ENCODE data around the gene VPS26B. TPM values are rescaled to one million over a fixed set of nuclear protein-coding genes. Genes with fewer than 3 reads are reported as not detected.
"Not testable (repeated sequence)": the region's sequence is repeated elsewhere in the genome, so short reads cannot be mapped to it uniquely, and the experiment has no call there.

Gene VPS26B
- total and polyA plus RNA-seq, 2 experiments from 2014 or later: 10.1 to 29.1 TPM

GRCh38 chr11:134181707-134182106 is 42.8 kb upstream of the VPS26B start (continued):
- no peak for TF ChIP-seq REST (IDR thresholded peaks at IDR 0.05; ENCODE audit: unreplicated experiment)

- H3K4me2 ChIP-seq; H3F3A ChIP-seq (replicated peaks; ENCODE audit: low read depth); H3K4me3 Mint-ChIP-seq; H3K27me3 Mint-ChIP-seq (ENCODE audit: insufficient read depth, low read depth, poor library complexity); H3K27ac ChIP-seq (ENCODE audit: low read depth); DNase-seq (ENCODE audit: low spot score); H3K27me3 ChIP-seq (ENCODE audit: insufficient read depth); H3K4me1 Mint-ChIP-seq; H3K27ac Mint-ChIP-seq; H2AFZ ChIP-seq; H3K4me3 ChIP-seq; H4K20me1 ChIP-seq (replicated peaks; ENCODE audit: insufficient read depth); ATAC-seq; H3K79me2 ChIP-seq (replicated peaks; ENCODE audit: insufficient read depth); H3K4me1 ChIP-seq (ENCODE audit: insufficient read depth); H3K9me2 ChIP-seq (ENCODE audit: insufficient read depth): not testable (repeated sequence)
- peaks cover 59% of the 10 kb centered on the region for H3K36me3 ChIP-seq (ENCODE audit: insufficient read depth)
- peaks cover 80% of the 10 kb centered on the region for H3K36me3 Mint-ChIP-seq (ENCODE audit: low read depth)
- peaks cover 12% of the 10 kb centered on the region; the same call in 2 of the 3 replicates for H3K9me3 Mint-ChIP-seq
These were observed 36.4 kb upstream of the VPS26B start for GRCh38 chr11:134188092-134188491.

GRCh38 chr11:134196756-134197155 is 27.7 kb upstream of the VPS26B start:
- Histone ChIP-seq H3K4me1 (ENCODE audit: insufficient read depth) (peaks cover 4% of the 10 kb centered on the region; the same call in 1 of the 2 replicates), H3K27ac (ENCODE audit: low read depth) (no peak overlapping the region), H3K4me3 (no peak overlapping the region), H2AFZ (no peak overlapping the region), H3K79me2 (replicated peaks; ENCODE audit: insufficient read depth) (peaks cover 6% of the 10 kb centered on the region), H4K20me1 (replicated peaks; ENCODE audit: insufficient read depth) (peaks cover 12% of the 10 kb centered on the region), H3K36me3 (ENCODE audit: insufficient read depth) (peaks cover 31% of the 10 kb centered on the region), H3F3A (replicated peaks; ENCODE audit: low read depth) (no peaks in the 10 kb centered on the region), H3K27me3 (ENCODE audit: insufficient read depth) (no peaks in the 10 kb centered on the region), H3K4me2 (no peak overlapping the region), H3K9me2 (ENCODE audit: insufficient read depth) (no peaks in the 10 kb centered on the region)
- Mint-ChIP-seq H3K4me3 (no peak overlapping the region), H3K9me3 (no peaks in the 10 kb centered on the region), H3K27me3 (ENCODE audit: insufficient read depth, low read depth, poor library complexity) (no peaks in the 10 kb centered on the region), H3K36me3 (ENCODE audit: low read depth) (peaks cover 68% of the 10 kb centered on the region), H3K4me1 (peaks cover 14% of the 10 kb centered on the region; the same call in 2 of the 3 replicates), H3K27ac (no peak overlapping the region)
- DNase-seq (ENCODE audit: low spot score) (peak; percentile 2), ATAC-seq (no peak)
- TF ChIP-seq NANOG (IDR thresholded peaks at IDR 0.05; ENCODE audit: borderline replicate concordance) (no peak), STAT1 (IDR thresholded peaks at IDR 0.05; ENCODE audit: unreplicated experiment) (no peak), EZH2phosphoT487 (IDR thresholded peaks at IDR 0.05; ENCODE audit: unreplicated experiment) (no peak), REST (IDR thresholded peaks at IDR 0.05; ENCODE audit: unreplicated experiment) (no peak), CTCF (conservative IDR thresholded peaks at IDR 0.05; ENCODE audit: low read depth in 2 of 2) (no peak), ZNF114 (CRISPR knock-in tag; IDR thresholded peaks at IDR 0.05) (no peak), JUNB (IDR thresholded peaks at IDR 0.05; ENCODE audit: unreplicated experiment) (no peak), POLR2AphosphoS5 (IDR thresholded peaks at IDR 0.05; ENCODE audit: low read depth) (no peak)
